NCI-H128 (cell line): ENCODE data around the gene LGALS14.
"Not testable (repeated sequence)": the region's sequence is repeated elsewhere in the genome, so short reads cannot be mapped to it uniquely, and the experiment has no call there.

Source experiments
- DNase-seq: peaks from one replicate; lab custom pipeline; 2025; ENCODE audit not compliant: unreplicated experiment; lab: John Stamatoyannopoulos, UW

Gene LGALS14

GRCh38 chr19:39704181-39705044 is at the start of gene LGALS14:
LGALS14 (plus strand) TSS chr19:39704481; CDS start chr19:39704529, 48 bp downstream.
- DNase-seq: no peak

- DNase-seq: no peak
These were observed 48.7 kb upstream of the LGALS14 start, which contains the start of gene LGALS16 for GRCh38 chr19:39655613-39656012. LGALS16 (plus strand) TSS chr19:39655913; CDS start chr19:39655962, 49 bp downstream.

GRCh38 chr19:39659791-39660190 is 44.5 kb upstream of the LGALS14 start:
- DNase-seq: no peak

GRCh38 chr19:39660661-39661060 is 43.6 kb upstream of the LGALS14 start:
- DNase-seq: no peak

GRCh38 chr19:39661565-39661964 is 42.7 kb upstream of the LGALS14 start:
- no peak for DNase-seq

GRCh38 chr19:39669860-39670259 is 34.4 kb upstream of the LGALS14 start:
- DNase-seq: not testable (repeated sequence)

GRCh38 chr19:39670998-39671397 is 33.3 kb upstream of the LGALS14 start:
- no peak for DNase-seq

GRCh38 chr19:39671739-39672363 is 32.4 kb upstream of the LGALS14 start:
- DNase-seq: peak; percentile 29

- no peak for DNase-seq
These were observed 31.8 kb upstream of the LGALS14 start for GRCh38 chr19:39672473-39672872.

GRCh38 chr19:39673862-39674261 is 30.4 kb upstream of the LGALS14 start:
- not testable (repeated sequence) for DNase-seq

- DNase-seq: no peak
These were observed 28.3 kb upstream of the LGALS14 start for GRCh38 chr19:39676004-39676403.

- DNase-seq: no peak
These were observed 26.1 kb upstream of the LGALS14 start for GRCh38 chr19:39677961-39678889.

GRCh38 chr19:39679056-39679790 is 25.1 kb upstream of the LGALS14 start:
- no peak for DNase-seq

- DNase-seq: no peak
These were observed 24.5 kb upstream of the LGALS14 start for GRCh38 chr19:39679791-39680168.

GRCh38 chr19:39680593-39680992 is 23.7 kb upstream of the LGALS14 start:
- no peak for DNase-seq

- no peak for DNase-seq
These were observed 22.9 kb upstream of the LGALS14 start for GRCh38 chr19:39681416-39681815.

GRCh38 chr19:39684267-39684666 is 20.0 kb upstream of the LGALS14 start:
- DNase-seq: no peak

GRCh38 chr19:39686739-39687138 is 17.5 kb upstream of the LGALS14 start:
- DNase-seq: no peak

GRCh38 chr19:39688637-39689036 is 15.6 kb upstream of the LGALS14 start:
- DNase-seq: not testable (repeated sequence)

GRCh38 chr19:39692166-39692565 is 12.1 kb upstream of the LGALS14 start:
- DNase-seq: no peak
